ENCODE results near the gene ZBTB8B.

DNA sequence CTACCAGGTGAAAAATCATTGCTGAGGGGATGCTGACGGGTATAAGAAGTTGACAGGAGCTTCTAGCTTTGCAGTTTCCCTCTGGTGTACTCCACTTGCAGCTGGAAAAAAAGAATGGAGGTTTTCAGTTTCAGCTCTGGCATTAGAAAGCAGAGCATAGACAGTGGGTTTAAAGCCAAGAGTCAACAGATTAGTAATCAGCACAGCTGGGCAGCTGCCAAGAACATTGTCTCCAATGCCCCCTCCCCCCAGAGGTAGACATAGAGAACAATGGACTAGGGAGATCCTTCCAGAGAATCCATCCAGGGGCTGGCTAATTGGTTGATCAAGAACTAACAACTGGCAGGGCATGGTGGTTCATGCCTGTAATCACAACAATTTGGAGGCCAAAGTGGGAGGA is 10.1 kb upstream of the ZBTB8B start:
- TF ChIP-seq EZH2phosphoT487 (IDR thresholded peaks at IDR 0.05; ENCODE audit: borderline replicate concordance, low read length): no peak
- no peak for TF ChIP-seq CTCF (IDR thresholded peaks at IDR 0.05; ENCODE audit: low read depth, low read length, poor library complexity, severe bottlenecking)

Measured in DOHH2 (cell line).